ENCODE data around the gene RNF128.

- no peak for TF ChIP-seq CTCF (IDR thresholded peaks at IDR 0.05; ENCODE audit: low read depth, low read length, poor library complexity, severe bottlenecking)
- no peak for TF ChIP-seq EZH2phosphoT487 (IDR thresholded peaks at IDR 0.05; ENCODE audit: borderline replicate concordance, low read length)
Observed at GRCh38 chrX:106740193-106740780, 13.8 kb downstream of the RNF128 start.

Measured in DOHH2 (cell line).